ENCODE results near the gene GASK1A. TPM values are rescaled to one million over a fixed set of nuclear protein-coding genes. Genes with fewer than 3 reads are reported as not detected.

The GASK1A gene
- total RNA-seq, 1 donor from 2014 or later = 0.72 TPM

GRCh38 chr3:43013743-43014155 is 34.6 kb downstream of the GASK1A start:
- no peaks in the 10 kb centered on the region for H3K27me3 Mint-ChIP-seq (ENCODE audit: unreplicated experiment)
- no peaks in the 10 kb centered on the region for H3K4me1 Mint-ChIP-seq (ENCODE audit: unreplicated experiment)
- H3K27ac Mint-ChIP-seq (ENCODE audit: unreplicated experiment) = no peak overlapping the region
- H3K9me3 Mint-ChIP-seq (ENCODE audit: unreplicated experiment) = no peaks in the 10 kb centered on the region
- no peak for DNase-seq (ENCODE audit: low spot score)
- TF ChIP-seq, protein P1, sequence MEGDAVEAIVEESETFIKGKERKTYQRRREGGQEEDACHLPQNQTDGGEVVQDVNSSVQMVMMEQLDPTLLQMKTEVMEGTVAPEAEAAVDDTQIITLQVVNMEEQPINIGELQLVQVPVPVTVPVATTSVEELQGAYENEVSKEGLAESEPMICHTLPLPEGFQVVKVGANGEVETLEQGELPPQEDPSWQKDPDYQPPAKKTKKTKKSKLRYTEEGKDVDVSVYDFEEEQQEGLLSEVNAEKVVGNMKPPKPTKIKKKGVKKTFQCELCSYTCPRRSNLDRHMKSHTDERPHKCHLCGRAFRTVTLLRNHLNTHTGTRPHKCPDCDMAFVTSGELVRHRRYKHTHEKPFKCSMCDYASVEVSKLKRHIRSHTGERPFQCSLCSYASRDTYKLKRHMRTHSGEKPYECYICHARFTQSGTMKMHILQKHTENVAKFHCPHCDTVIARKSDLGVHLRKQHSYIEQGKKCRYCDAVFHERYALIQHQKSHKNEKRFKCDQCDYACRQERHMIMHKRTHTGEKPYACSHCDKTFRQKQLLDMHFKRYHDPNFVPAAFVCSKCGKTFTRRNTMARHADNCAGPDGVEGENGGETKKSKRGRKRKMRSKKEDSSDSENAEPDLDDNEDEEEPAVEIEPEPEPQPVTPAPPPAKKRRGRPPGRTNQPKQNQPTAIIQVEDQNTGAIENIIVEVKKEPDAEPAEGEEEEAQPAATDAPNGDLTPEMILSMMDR (IDR thresholded peaks at IDR 0.05; ENCODE audit: unreplicated experiment) = no peak
- H3K4me3 Mint-ChIP-seq (ENCODE audit: unreplicated experiment) = no peak overlapping the region
- H3K36me3 Mint-ChIP-seq (ENCODE audit: low read depth, unreplicated experiment) = no peaks in the 10 kb centered on the region

- Mint-ChIP-seq H3K27ac (ENCODE audit: unreplicated experiment) (no peak overlapping the region), H3K4me1 (ENCODE audit: unreplicated experiment) (no peaks in the 10 kb centered on the region), H3K4me3 (ENCODE audit: unreplicated experiment) (no peak overlapping the region), H3K27me3 (ENCODE audit: unreplicated experiment) (no peaks in the 10 kb centered on the region), H3K9me3 (ENCODE audit: unreplicated experiment) (no peaks in the 10 kb centered on the region), H3K36me3 (ENCODE audit: low read depth, unreplicated experiment) (no peaks in the 10 kb centered on the region)
- TF ChIP-seq, protein P1 (IDR thresholded peaks at IDR 0.05; ENCODE audit: unreplicated experiment) = no peak
- no peak for DNase-seq (ENCODE audit: low spot score)
Observed at GRCh38 chr3:43014241-43014640, 35.1 kb downstream of the GASK1A start.

- H3K9me3 Mint-ChIP-seq (ENCODE audit: unreplicated experiment) = no peaks in the 10 kb centered on the region
- no peak for DNase-seq (ENCODE audit: low spot score)
- no peaks in the 10 kb centered on the region for H3K4me1 Mint-ChIP-seq (ENCODE audit: unreplicated experiment)
- H3K4me3 Mint-ChIP-seq (ENCODE audit: unreplicated experiment) = no peak overlapping the region
- H3K36me3 Mint-ChIP-seq (ENCODE audit: low read depth, unreplicated experiment) = no peaks in the 10 kb centered on the region
- H3K27me3 Mint-ChIP-seq (ENCODE audit: unreplicated experiment) = no peaks in the 10 kb centered on the region
- H3K27ac Mint-ChIP-seq (ENCODE audit: unreplicated experiment) = no peak overlapping the region
- TF ChIP-seq, protein P1 (IDR thresholded peaks at IDR 0.05; ENCODE audit: unreplicated experiment) = no peak
Observed at GRCh38 chr3:43014956-43015355, 35.8 kb downstream of the GASK1A start.

DNA sequence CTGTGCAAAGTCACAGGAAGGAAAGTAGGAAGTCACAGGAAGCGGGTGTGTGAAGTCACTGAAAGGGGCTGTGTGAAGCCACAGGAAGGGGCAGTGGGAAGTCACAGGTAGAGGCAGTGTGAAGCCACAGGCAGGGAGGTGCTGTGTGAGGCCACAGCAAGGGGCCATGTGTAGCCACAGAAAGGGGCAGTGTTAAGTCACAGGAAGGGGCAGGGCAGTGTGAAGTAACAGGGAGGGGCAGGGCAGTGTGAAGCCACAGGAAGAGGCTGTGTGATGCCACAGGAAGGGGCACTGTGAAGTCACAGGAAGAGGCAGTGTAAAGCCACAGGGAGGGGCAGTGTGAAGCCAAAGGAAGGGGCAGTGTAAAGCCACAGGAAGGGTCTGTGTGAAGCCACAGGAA is 36.5 kb downstream of the GASK1A start:
- Mint-ChIP-seq H3K27me3 (ENCODE audit: unreplicated experiment) (no peaks in the 10 kb centered on the region), H3K36me3 (ENCODE audit: low read depth, unreplicated experiment) (no peaks in the 10 kb centered on the region), H3K4me1 (ENCODE audit: unreplicated experiment) (no peaks in the 10 kb centered on the region), H3K4me3 (ENCODE audit: unreplicated experiment) (no peak overlapping the region), H3K27ac (ENCODE audit: unreplicated experiment) (no peak overlapping the region), H3K9me3 (ENCODE audit: unreplicated experiment) (no peaks in the 10 kb centered on the region)
- no peak for DNase-seq (ENCODE audit: low spot score)
- TF ChIP-seq, protein P1 (IDR thresholded peaks at IDR 0.05; ENCODE audit: unreplicated experiment) = no peak

DNA sequence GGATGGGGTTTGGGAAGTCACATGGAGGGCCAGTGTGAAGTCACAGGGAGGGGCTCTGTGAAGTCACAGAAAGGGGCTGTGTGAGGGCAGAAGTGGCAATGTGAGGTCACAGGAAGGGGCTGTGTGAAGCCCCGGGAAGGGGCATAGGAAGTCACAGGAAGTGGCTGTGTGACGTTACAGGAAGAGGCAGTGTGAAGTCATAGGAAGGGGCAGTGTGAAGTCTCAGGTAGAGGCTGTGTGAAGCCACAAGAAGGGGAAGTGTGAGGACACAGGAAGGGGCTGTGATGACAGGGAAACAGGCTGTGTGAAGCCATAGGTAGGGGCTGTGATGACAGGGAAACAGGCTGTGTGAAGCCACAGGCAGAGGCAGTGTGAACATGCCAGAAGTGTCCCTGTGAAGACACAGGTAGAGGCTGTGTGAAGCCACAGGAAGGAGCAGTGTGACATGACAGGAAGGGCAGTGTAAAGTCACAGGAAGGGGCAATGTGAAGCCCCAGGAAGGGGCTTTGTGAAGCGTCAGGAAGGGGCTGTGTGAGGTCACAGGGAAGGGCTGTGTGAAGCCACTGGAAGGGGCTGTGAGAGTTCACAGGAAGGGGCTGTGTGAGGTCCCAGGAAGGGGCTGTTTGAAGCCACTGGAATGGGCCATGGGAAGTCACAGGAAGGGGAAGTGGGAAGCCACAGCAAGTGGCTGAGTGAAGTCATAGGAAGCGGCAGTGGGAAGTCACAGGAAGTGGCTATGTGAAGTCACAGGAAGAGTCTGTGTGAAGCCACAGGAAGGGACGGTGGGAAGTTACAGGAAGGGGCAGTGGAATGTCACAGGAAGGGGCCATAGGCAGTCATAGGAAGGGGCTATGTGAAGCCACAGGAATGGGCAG is 37.1 kb downstream of the GASK1A start:
- no peaks in the 10 kb centered on the region for H3K36me3 Mint-ChIP-seq (ENCODE audit: low read depth, unreplicated experiment)
- no peak overlapping the region for H3K4me3 Mint-ChIP-seq (ENCODE audit: unreplicated experiment)
- no peaks in the 10 kb centered on the region for H3K4me1 Mint-ChIP-seq (ENCODE audit: unreplicated experiment)
- TF ChIP-seq, protein P1 (IDR thresholded peaks at IDR 0.05; ENCODE audit: unreplicated experiment) = no peak
- H3K27me3 Mint-ChIP-seq (ENCODE audit: unreplicated experiment) = no peaks in the 10 kb centered on the region
- no peak for DNase-seq (ENCODE audit: low spot score)
- H3K9me3 Mint-ChIP-seq (ENCODE audit: unreplicated experiment) = no peaks in the 10 kb centered on the region
- H3K27ac Mint-ChIP-seq (ENCODE audit: unreplicated experiment) = no peak overlapping the region
